B cell (primary cell): ENCODE measurements around the gene RAC2. TPM values are rescaled to one million over a fixed set of nuclear protein-coding genes. Genes with fewer than 3 reads are reported as not detected.
A peak's percentile ranks its signal among the peaks of the same experiment; 100 is the strongest.

Experiments used
- ATAC-seq: fragments of 200-7000 bp; cut with Tn5 transposase; one replicate; pipeline ENCODE4 v1.10.0; 2021; ENCODE audit warnings: low read depth, mild to moderate bottlenecking, moderate number of reproducible peaks, moderate library complexity
- CTCF ChIA-PET: fragments of 350-600 bp; sonication (Branson Sonifier 250); formaldehyde crosslinking; loops from one replicate; lab custom pipeline; 2021; ENCODE audit warnings: antibody characterized with exemption, inconsistent platforms; lab: Charles Lee
- POLR2A ChIA-PET: fragments of 350-600 bp; sonication (Branson Sonifier 250); formaldehyde crosslinking; loops from one replicate; lab custom pipeline; 2021; ENCODE audit warnings: antibody characterized with exemption; lab: Charles Lee
- DNase-seq: peaks from one replicate; pipeline ENCODE4 v3.0.0; 2013
- H2AFZ ChIP-seq: 2 replicates; pipeline ENCODE4 v1.6.1; 2012; ENCODE audit warnings: mild to moderate bottlenecking, low read depth, low read length; ENCODE audit not compliant: insufficient read depth, poor library complexity, severe bottlenecking
- H3K27ac ChIP-seq, 2 donors: 1 replicate in 1 of 2; 2 replicates in 1 of 2; pipeline ENCODE4 v1.5.1; 2012 to 2013; ENCODE audit warnings: low read length in 2 of 2, mild to moderate bottlenecking in 2 of 2, moderate library complexity in 1 of 2
- H3K27me3 ChIP-seq, 4 experiments: fragments of 200-600 bp in 1 of 4; sonication (generic) in 1 of 4; replicated peaks in 1 of 4; 1 replicate in 2 of 4; 2 replicates in 2 of 4; pipeline versions ENCODE4 v1.6.1 to v1.7.0; 2013 to 2016; ENCODE audit warnings: low read length in 3 of 4, mild to moderate bottlenecking in 2 of 4, mixed read lengths in 1 of 4, moderate library complexity in 1 of 4; ENCODE audit not compliant: insufficient read depth in 4 of 4, control insufficient read depth in 3 of 4; ENCODE audit errors: control extremely low read depth in 1 of 4
- H3K36me3 ChIP-seq, 2 experiments: replicated peaks in 1 of 2; 1 replicate in 1 of 2; 2 replicates in 1 of 2; pipeline versions ENCODE4 v1.6.1 to v1.7.1; 2013; ENCODE audit warnings: low read length in 1 of 2; ENCODE audit not compliant: insufficient read depth in 2 of 2, control insufficient read depth in 1 of 2; ENCODE audit errors: control extremely low read depth in 1 of 2, extremely low read depth in 1 of 2
- H3K4me1 ChIP-seq, 2 donors: fragments of 200-600 bp in 1 of 2; sonication (generic) in 1 of 2; 1 replicate in 1 of 2; 2 replicates in 1 of 2; pipeline versions ENCODE4 v1.5.1 to v1.6.1; 2013 to 2017; ENCODE audit warnings: low read length in 2 of 2; ENCODE audit not compliant: control insufficient read depth in 2 of 2, insufficient read depth in 2 of 2
- H3K4me2 ChIP-seq: replicated peaks from 2 replicates; pipeline ENCODE3; 2012; ENCODE audit warnings: mild to moderate bottlenecking, low read depth, low read length; ENCODE audit not compliant: poor library complexity, severe bottlenecking
- H3K4me3 ChIP-seq, 5 experiments: fragments of 200-600 bp in 1 of 5; sonication (generic) in 1 of 5; 1 replicate in 3 of 5; 2 replicates in 2 of 5; pipeline versions ENCODE4 v1.5.1 to v1.7.0; 2011 to 2016; ENCODE audit warnings: low read length in 4 of 5, mild to moderate bottlenecking in 4 of 5, low read depth in 2 of 5, control low read depth in 1 of 5, moderate library complexity in 1 of 5; ENCODE audit not compliant: insufficient read depth in 1 of 5; ENCODE audit errors: control extremely low read depth in 1 of 5, extremely low read depth in 1 of 5
- H3K79me2 ChIP-seq: fragments of 200-600 bp; sonication (generic); one replicate; pipeline ENCODE4 v1.6.0; 2016; ENCODE audit warnings: low read length; ENCODE audit not compliant: control insufficient read depth, insufficient read depth
- H3K9ac ChIP-seq: fragments of 200-600 bp; sonication (generic); 2 replicates; pipeline ENCODE4 v1.6.1; 2017; ENCODE audit warnings: mild to moderate bottlenecking, low read length, moderate library complexity
- H3K9me3 ChIP-seq, 3 donors: one replicate each; pipeline versions ENCODE4 v1.6.1 to v1.7.1; 2013; ENCODE audit warnings: low read length in 2 of 3; ENCODE audit not compliant: control insufficient read depth in 2 of 3, insufficient read depth in 1 of 3; ENCODE audit errors: control extremely low read depth in 1 of 3
- H4K20me1 ChIP-seq: 2 replicates; pipeline ENCODE4 v1.6.0; 2012; ENCODE audit warnings: mild to moderate bottlenecking, low read length; ENCODE audit not compliant: insufficient read depth, control insufficient read depth, poor library complexity, severe bottlenecking
- H3K27ac Mint-ChIP-seq: one replicate; pipeline ENCODE4 v1.8.0; 2021; ENCODE audit warnings: mixed read lengths
- H3K27me3 Mint-ChIP-seq: one replicate; pipeline ENCODE4 v1.8.0; 2021; ENCODE audit warnings: mixed read lengths
- H3K4me1 Mint-ChIP-seq: one replicate; pipeline ENCODE4 v1.8.0; 2021; ENCODE audit warnings: mixed read lengths
- H3K4me3 Mint-ChIP-seq: one replicate; pipeline ENCODE4 v1.8.0; 2021; ENCODE audit warnings: mixed read lengths
- H3K9me3 Mint-ChIP-seq: one replicate; pipeline ENCODE4 v1.8.0; 2022; ENCODE audit warnings: mixed read lengths; ENCODE audit not compliant: insufficient read depth
- EZH2 ChIP-seq: IDR thresholded peaks from 2 replicates; pipeline ENCODE4 v1.6.1; 2012; ENCODE audit warnings: borderline replicate concordance, low read depth, mild to moderate bottlenecking, moderate library complexity, low read length; ENCODE audit not compliant: insufficient read depth, poor library complexity, severe bottlenecking
- WGBS: methylation state at CpG from one replicate; pipeline ENCODE4 v1.1.5; 2013; ENCODE audit warnings: missing lambda C conversion rate; ENCODE audit not compliant: insufficient coverage; 5-methylcytosine and 5-hydroxymethylcytosine counted together
- intact Hi-C: fragments of 100-400 bp; cut with micrococcal nuclease; formaldehyde crosslinking; loops from one replicate; pipeline ENCODE4 v1.10.0; 2022
- polyA plus RNA-seq: library from polyadenylated mRNA; depleted of rRNA; stranded (reverse); fragments of >200 nt; gene quantifications from 2 replicates; pipeline ENCODE4 v1.2.3, GENCODE V29; 2012
- total RNA-seq, 2 donors: library from RNA; stranded (reverse); fragments of 120-200 nt in 1 of 2; gene quantifications; 1 replicate in 1 of 2; 2 replicates in 1 of 2; pipeline versions ENCODE4 v1.2.3 to v1.2.4, GENCODE V29; 2013 to 2022
- TF ChIP-seq, protein P1 (sequence below): fragments of 200-600 bp; IDR thresholded peaks from one replicate; pipeline ENCODE4 v1.8.0; 2022; ENCODE audit warnings: antibody characterized with exemption, mild to moderate bottlenecking

RAC2 gene
- total and polyA plus RNA-seq, 2 donors (not counting 1 experiment from before 2014, with no cell fraction given), result 273 to 776 TPM

DNA sequence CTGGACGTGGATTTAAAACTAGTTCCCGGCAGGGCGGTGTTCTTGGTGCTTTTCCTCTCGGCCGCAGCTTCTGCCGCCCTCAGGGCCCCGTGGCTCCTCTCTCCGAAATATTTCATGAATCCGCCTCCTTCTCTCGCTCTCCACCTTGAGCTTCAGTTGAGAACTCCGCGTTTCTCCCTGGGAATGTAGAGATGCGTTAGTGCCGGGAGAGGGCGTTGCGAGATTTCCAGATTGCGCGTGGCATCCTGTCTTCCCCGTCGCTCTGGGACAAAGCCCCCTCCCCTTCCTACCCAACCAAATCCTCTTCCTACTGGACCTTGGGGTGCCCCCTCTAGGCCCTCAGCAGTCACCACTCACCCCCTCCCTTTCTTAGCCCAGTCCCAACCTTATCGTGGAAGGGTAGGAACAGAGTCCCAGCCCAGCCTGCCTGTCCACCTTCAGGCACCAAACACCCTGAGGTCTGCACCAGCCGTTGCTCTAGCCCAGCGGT lies 15.5 kb upstream of the RAC2 start:
- intact Hi-C loops, result loop anchor here (2.0 kb wide), 1 partner anchor 35 kb away; no protein-coding TSS in a partner anchor
- H3K36me3 ChIP-seq, result no peaks in the 10 kb centered on the region
- peaks cover 12% of the 10 kb centered on the region for H3K79me2 ChIP-seq
- no peaks in the 10 kb centered on the region for H4K20me1 ChIP-seq
- Mint-ChIP-seq H3K27ac (peak overlapping the region; percentile 28), H3K27me3 (no peaks in the 10 kb centered on the region), H3K4me1 (peaks cover 36% of the 10 kb centered on the region), H3K4me3 (peak overlapping the region; percentile 40), H3K9me3 (no peaks in the 10 kb centered on the region)
- no peaks in the 10 kb centered on the region for H3K27me3 ChIP-seq
- H3K9me3 ChIP-seq, result peaks cover 0 to 14% (median 9%) of the 10 kb centered on the region in 3 donors
- no peak for ATAC-seq
- peak; percentile 64 for DNase-seq
- H2AFZ ChIP-seq, result peak overlapping the region; percentile 67
- H3K4me2 ChIP-seq, result peak overlapping the region; percentile 62
- peak overlapping the region; percentile 21 for H3K9ac ChIP-seq
- peaks cover 32 to 39% of the 10 kb centered on the region in 2 donors for H3K4me1 ChIP-seq
- 8% methylated on average over 12 of the region's 23 CpGs for WGBS
- H3K4me3 ChIP-seq, result peak overlapping the region in 1 of 5 experiments; percentile 9
- ChIA-PET CTCF (interaction anchor here (0.6 to 13.1 kb wide), 33 partner anchors 8 to 502 kb away, joined by 3 to 377 read pairs (median 7); partner anchors contain the start of genes C1QTNF6 and RAC2), POLR2A (interaction anchor here (1.0 to 3.1 kb wide), 5 partner anchors 15 to 60 kb away, joined by 3 to 17 read pairs (median 4); partner anchors contain the start of gene RAC2)
- TF ChIP-seq, protein P1, sequence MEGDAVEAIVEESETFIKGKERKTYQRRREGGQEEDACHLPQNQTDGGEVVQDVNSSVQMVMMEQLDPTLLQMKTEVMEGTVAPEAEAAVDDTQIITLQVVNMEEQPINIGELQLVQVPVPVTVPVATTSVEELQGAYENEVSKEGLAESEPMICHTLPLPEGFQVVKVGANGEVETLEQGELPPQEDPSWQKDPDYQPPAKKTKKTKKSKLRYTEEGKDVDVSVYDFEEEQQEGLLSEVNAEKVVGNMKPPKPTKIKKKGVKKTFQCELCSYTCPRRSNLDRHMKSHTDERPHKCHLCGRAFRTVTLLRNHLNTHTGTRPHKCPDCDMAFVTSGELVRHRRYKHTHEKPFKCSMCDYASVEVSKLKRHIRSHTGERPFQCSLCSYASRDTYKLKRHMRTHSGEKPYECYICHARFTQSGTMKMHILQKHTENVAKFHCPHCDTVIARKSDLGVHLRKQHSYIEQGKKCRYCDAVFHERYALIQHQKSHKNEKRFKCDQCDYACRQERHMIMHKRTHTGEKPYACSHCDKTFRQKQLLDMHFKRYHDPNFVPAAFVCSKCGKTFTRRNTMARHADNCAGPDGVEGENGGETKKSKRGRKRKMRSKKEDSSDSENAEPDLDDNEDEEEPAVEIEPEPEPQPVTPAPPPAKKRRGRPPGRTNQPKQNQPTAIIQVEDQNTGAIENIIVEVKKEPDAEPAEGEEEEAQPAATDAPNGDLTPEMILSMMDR, result peak; percentile 29
- TF ChIP-seq EZH2, result no peak
- H3K27ac ChIP-seq, result no peak overlapping the region

DNA sequence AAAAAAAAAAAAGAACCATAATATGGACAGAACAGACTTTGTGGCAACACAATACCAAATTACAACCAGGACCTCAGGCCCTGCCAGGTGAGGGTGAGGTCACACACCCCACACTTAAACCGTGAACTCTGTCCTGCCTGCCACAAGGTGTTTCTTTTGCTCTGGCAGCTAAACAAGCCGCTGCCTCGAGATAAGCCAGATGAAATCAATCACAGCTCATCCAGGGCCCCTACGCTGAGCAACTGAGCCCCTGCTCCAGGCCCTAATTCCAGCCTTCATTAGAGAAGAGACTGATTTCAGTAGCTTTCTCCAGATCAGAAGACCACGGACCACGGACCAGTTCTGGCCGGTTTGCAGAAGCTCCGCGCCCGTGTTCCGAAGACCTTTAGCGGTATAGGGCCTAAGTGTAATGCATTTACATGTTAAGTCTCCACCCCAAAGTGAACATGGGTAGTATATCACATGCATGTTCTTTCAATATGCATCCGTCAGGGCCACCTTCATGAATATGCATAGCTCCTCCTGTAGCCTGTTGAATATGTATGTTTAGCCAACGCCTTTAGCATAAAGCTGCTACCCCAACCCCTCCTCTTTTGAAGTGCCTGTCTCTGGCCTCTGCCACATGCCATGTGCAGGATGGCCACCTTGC lies 14.8 kb upstream of the RAC2 start:
- no peak overlapping the region for H3K4me3 ChIP-seq
- H3K4me3 Mint-ChIP-seq, result no peak overlapping the region
- peak; percentile 16 for DNase-seq
- ChIA-PET POLR2A (interaction anchor here (0.6 to 3.1 kb wide), 4 partner anchors 14 to 295 kb away, joined by 3 to 17 read pairs (median 3); partner anchors contain the start of gene RAC2), CTCF (interaction anchor here (0.6 to 13.1 kb wide), 21 partner anchors 9 to 477 kb away, joined by 3 to 377 read pairs (median 8); partner anchors contain the start of gene RAC2)
- intact Hi-C loops, result no loop called here
- ATAC-seq, result no peak
- peaks cover 32 to 39% of the 10 kb centered on the region in 2 donors for H3K4me1 ChIP-seq
- peaks cover 36% of the 10 kb centered on the region for H3K4me1 Mint-ChIP-seq
- no peaks in the 10 kb centered on the region for H3K27me3 ChIP-seq
- no peaks in the 10 kb centered on the region for H3K27me3 Mint-ChIP-seq
- H3K27ac Mint-ChIP-seq, result no peak overlapping the region
- 95% methylated on average over 5 of the region's 14 CpGs for WGBS
- no peak overlapping the region for H2AFZ ChIP-seq
- no peaks in the 10 kb centered on the region for H3K36me3 ChIP-seq
- peaks cover 12% of the 10 kb centered on the region for H3K79me2 ChIP-seq
- H3K4me2 ChIP-seq, result peak overlapping the region; percentile 62
- no peaks in the 10 kb centered on the region for H3K9me3 Mint-ChIP-seq
- H3K9ac ChIP-seq, result no peak overlapping the region
- no peaks in the 10 kb centered on the region for H4K20me1 ChIP-seq
- TF ChIP-seq EZH2, result no peak
- TF ChIP-seq, protein P1, result no peak
- H3K9me3 ChIP-seq, result peaks cover 0 to 7% (median 2%) of the 10 kb centered on the region in 3 donors
- H3K27ac ChIP-seq, result no peak overlapping the region
